GM21717 (cell line): Measurements from ENCODE around the gene SLC16A6.
"Not testable (repeated sequence)": the region's sequence is repeated elsewhere in the genome, so short reads cannot be mapped to it uniquely, and the experiment has no call there.

Experiments
- ATAC-seq: cut with Tn5 transposase; IDR thresholded peaks from one replicate; pipeline ENCODE4 v1.9.1; 2021; ENCODE audit warnings: mild to moderate bottlenecking, moderate library complexity; ENCODE audit not compliant: unreplicated experiment

SLC16A6 gene

DNA sequence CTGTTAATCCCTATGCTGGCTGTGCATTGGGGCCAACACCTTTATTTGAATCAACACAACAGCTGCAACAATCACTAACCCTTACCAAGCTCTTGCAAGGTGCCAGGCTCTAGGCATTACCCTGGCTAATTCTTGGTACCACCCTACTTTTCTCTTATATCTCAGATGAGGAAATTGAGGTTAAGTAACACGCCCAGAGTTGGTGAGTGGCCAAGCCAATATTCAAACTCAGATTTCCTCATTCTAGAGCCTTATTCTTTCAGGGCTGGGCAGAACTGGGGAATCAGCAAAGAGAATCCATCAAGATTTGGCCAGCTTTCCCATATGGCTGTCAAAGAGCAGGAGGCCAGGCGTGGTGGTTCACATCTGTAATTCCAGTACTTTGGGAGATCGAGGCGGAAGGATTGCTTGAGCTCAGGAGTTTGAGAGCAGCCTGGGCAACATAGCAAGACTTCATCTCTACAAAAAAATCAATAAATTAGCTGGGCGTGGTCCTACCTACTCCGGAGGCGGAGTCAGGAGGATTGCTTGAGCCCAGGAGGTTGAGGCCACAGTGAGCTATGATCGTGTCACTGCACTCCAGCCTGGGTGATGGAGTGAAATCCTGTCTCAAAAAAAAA lies 24.1 kb upstream of the SLC16A6 start:
- no peak for ATAC-seq

DNA sequence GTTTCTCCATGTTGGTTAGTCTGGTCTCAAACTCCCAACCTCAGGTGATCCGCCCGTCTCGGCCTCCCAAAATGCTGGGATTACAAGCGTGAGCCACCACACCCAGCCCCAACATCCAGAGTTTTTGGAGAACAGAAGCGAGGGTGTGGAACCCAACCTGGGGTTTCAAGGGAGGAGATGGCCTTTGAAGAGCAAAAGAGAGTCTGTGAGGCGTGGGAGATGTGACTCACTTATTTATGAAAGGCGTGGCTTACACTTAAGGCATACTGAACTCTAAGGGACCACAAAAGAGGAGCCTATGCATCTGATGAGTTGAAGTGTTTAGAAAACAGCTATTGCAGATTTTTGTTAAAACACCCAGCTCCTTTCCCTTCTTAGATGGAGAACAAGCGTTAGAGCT lies 19.2 kb upstream of the SLC16A6 start:
- no peak for ATAC-seq

- ATAC-seq = not testable (repeated sequence)
Measured at GRCh38 chr17:68309066-68309670, 18.2 kb upstream of the SLC16A6 start.

DNA sequence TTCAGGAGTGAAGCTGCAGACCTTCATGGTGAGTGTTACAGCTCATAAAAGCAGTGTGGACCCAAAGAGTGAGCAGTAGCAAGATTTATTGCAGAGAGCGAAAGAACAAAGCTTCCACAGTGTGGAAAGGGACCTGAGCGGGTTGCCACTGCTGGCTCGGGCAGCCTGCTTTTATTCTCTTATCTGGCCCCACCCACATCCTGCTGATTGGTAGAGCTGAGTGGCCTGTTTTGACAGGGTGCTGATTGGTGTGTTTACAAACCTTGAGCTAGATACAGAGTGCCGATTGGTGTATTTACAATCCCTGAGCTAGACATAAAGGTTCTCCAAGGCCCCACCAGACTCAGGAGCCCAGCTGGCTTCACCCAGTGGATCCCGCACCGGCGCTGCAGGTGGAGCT lies 17.6 kb upstream of the SLC16A6 start:
- ATAC-seq = not testable (repeated sequence)

DNA sequence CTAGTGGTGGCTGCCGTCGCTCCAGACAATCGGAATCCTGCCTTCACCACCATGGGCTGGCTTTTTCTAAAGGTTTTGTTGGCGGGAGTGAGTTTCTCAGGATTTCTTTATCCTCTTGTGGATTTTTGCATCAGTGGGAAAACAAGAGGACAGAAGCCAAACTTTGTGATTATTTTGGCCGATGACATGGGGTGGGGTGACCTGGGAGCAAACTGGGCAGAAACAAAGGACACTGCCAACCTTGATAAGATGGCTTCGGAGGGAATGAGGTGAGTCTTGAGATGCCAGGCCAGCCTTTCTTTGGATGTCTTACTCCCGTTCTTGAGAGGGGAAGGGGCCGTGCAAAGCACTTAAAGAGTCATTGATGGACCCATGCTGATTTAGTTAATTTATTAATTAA lies 16.5 kb upstream of the SLC16A6 start:
- no peak for ATAC-seq

GRCh38 chr17:68306819-68307218 lies 15.9 kb upstream of the SLC16A6 start:
- no peak for ATAC-seq

- ATAC-seq = no peak
Measured at GRCh38 chr17:68305142-68305541, 14.2 kb upstream of the SLC16A6 start.

DNA sequence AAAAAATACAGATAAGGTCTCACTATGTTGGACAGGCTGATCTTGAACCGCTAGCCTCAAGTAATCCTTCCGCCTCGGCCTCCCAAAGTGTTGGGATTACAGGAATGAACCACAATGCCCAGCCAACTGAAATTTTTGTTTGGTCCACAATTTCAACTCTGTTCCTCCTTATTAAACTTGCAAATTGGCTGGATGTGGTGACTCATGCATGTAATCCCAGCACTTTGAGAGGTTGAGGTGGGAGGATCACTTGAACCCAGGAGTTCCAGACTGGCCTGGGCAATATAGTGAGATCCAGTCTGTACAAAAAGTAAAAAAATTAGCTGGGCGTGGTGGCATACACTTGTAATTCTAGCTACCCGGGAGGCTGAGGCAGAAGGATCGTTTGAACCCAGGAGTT lies 13.8 kb upstream of the SLC16A6 start:
- no peak for ATAC-seq

- ATAC-seq = no peak
Measured at GRCh38 chr17:68302666-68303065, 11.7 kb upstream of the SLC16A6 start.

DNA sequence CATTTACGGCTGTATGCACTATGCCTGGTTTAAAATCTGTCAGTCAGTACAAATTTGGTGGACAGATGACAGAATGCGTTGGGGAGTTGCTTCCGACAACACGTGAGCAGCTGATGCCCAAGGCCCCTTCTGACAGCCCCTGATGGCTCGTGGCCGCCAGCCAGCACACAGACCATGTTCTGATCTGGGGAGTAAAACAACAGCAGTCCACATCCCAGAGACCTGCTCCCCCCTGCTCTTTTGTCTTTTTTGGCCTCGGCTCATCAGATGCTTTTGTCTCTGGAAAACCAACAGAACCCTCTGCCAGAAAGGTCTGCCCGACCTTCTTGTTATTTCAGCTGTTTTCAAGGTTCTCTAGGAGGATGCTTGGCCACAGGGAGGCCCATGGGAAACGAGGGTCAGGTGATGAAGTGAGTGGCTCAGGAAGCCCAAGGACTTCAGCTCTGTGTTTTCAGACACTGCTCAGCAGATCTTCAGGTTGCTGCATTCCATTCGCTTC lies 11.2 kb upstream of the SLC16A6 start:
- no peak for ATAC-seq

DNA sequence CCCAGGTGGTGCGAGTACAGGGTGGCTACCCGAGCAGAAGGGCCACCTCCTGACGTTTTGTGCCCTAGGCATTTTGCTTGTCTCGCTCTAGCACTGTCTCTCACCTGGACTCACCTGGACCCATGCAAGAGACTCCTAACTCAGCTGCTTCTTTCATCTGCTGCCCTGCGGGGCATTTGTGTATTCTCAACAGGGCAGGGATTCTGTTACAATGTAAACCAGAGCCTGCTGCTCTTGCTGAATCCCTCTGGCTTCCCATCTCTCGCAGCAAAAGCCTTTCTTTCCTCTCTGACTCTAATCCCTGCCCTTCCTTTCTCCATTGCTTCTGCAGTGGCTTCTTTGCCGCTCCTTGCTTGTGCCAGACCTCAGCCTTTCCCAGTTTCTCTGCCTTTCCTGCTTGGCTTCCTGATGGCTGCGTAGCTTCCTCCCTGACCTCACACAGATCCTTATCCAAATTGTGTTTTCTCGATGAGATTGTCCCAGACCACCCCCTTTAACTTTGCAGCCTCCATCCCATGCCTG lies 10.6 kb upstream of the SLC16A6 start:
- no peak for ATAC-seq

DNA sequence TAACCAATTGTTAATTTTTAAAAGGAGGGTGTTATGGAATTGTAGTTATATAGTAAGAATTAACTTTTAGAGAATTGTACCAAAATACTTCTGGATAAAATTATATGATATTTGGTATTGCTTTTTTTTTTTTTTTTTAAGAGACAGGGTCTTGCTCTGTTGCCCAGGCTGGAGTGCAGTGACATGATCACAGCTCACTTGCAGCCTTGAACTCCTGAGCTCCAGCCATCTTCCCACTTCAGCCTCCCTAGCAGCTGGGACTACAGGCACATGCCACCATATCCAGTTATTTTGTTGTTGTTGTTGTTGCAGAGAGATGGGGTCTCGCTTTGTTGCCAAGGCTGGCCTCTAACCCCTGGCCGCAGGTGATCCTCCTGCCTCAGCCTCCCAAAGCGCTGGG lies 8.9 kb upstream of the SLC16A6 start:
- no peak for ATAC-seq

- ATAC-seq = no peak
Measured at GRCh38 chr17:68298601-68299000, 7.7 kb upstream of the SLC16A6 start.

DNA sequence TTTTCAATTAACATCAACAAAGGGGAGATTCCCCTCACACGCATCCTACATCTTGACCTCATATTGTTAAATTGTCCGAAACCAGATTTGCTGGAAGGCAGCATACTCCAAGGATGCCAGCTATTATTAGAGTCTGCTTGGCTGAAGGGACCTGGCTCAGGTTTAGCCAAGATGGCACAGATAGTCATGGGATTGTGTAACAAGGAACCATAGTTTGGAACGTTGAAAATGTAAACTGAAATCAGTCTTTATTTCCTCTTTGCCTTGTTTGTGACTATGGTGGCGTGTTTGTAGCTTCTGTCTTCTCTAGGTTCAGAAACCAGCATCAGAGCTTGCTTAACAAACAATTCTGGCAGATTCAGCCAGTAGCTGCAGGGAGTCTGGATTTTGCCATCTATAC lies 6.3 kb upstream of the SLC16A6 start:
- ATAC-seq = no peak

- no peak for ATAC-seq
Measured at GRCh38 chr17:68296217-68297191, 5.6 kb upstream of the SLC16A6 start.

DNA sequence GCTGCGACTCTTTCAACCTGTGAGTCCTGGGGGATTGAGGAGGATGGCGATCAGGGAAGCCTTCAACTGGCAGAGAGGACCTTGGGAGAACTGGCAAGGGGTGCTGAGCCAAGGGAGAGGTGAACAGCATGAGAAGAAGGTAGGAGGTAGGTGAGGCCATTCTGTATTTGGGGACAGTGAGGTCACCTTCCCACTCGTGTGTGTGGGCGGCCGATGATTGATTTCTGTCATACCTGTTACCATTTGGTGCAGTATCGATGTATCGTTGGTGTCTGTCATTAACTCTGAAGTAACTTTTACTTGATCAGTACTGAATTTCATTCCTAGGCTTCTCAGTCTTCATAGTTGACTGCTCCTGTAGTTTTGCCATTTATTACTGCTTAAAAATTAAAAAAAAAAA lies 4.2 kb upstream of the SLC16A6 start:
- no peak for ATAC-seq

DNA sequence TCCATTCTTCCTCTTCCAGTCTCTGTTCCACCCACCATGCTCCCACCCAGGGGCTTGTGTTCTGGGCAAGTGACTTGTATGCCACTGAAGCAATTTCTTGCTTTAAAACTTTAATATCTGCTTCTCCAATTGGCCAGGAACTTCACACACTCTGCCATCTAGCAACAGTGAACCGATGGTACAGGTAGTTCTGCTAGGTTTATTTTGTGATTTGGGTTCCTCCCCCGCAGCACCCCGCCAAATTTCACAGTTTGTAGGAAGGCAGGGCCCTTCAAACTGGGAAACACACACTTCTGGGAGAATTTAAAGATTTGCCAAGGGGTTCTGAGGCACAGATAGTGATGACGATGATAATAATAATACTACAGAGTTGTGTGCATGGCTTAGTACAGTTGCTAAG lies 3.7 kb upstream of the SLC16A6 start:
- ATAC-seq = no peak

DNA sequence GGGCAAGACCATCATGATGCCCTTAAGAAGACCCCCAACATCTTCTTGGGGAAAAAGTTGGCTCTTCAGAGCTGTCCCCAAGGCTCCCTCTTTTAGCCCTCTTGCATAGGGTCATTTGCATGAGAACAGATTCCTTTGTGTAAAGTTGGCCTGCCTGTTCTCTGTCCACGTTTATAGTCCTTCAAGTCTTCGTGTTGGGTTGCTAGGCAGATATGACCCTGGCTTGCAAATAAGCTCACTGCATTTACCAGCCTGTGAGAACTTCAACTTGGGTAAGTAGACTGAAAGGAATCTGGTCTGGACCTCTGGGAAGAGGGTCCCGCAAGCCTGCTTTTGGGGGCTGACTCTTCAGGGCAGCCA lies 3.2 kb upstream of the SLC16A6 start:
- no peak for ATAC-seq

- no peak for ATAC-seq
Measured at GRCh38 chr17:68293490-68294195, 2.7 kb upstream of the SLC16A6 start.

GRCh38 chr17:68292689-68293040 lies 1.7 kb upstream of the SLC16A6 start:
- no peak for ATAC-seq
